Naive B cell (primary cell): ENCODE results near the gene MRAS. TPM values are rescaled to one million over a fixed set of nuclear protein-coding genes. Genes with fewer than 3 reads are reported as not detected.
"Not testable (repeated sequence)": the region's sequence is repeated elsewhere in the genome, so short reads cannot be mapped to it uniquely, and the experiment has no call there.

Experiments
- ATAC-seq, 2 donors: fragments of 150-1000 bp; cut with Tn5 transposase; 2 replicates each; pipeline ENCODE4 v1.10.0; 2021; ENCODE audit warnings: low read depth in 2 of 2, mild to moderate bottlenecking in 2 of 2, moderate library complexity in 2 of 2
- DNase-seq: peaks from one replicate; pipeline ENCODE4 v3.0.0; 2022
- H3K27ac Mint-ChIP-seq, 6 donors: one replicate each; pipeline ENCODE4 v1.8.0; 2020 to 2022; ENCODE audit warnings: mild to moderate bottlenecking in 6 of 6, mixed read lengths in 6 of 6, moderate library complexity in 5 of 6, inconsistent platforms in 2 of 6
- H3K27me3 Mint-ChIP-seq, 3 donors: one replicate each; pipeline ENCODE4 v1.8.0; 2021 to 2022; ENCODE audit warnings: mixed read lengths in 3 of 3, mild to moderate bottlenecking in 1 of 3
- H3K36me3 Mint-ChIP-seq, 2 donors: one replicate each; pipeline ENCODE4 v1.8.0; 2020 to 2022; ENCODE audit warnings: mixed read lengths in 2 of 2, inconsistent platforms in 1 of 2, mild to moderate bottlenecking in 1 of 2
- H3K4me1 Mint-ChIP-seq, 3 donors: one replicate each; pipeline ENCODE4 v1.8.0; 2020 to 2022; ENCODE audit warnings: mixed read lengths in 3 of 3, inconsistent platforms in 1 of 3, mild to moderate bottlenecking in 1 of 3, moderate library complexity in 1 of 3
- H3K4me3 Mint-ChIP-seq, 8 donors: one replicate each; pipeline ENCODE4 v1.8.0; 2020 to 2022; ENCODE audit warnings: mild to moderate bottlenecking in 8 of 8, mixed read lengths in 8 of 8, moderate library complexity in 8 of 8, inconsistent platforms in 2 of 8
- H3K9me3 Mint-ChIP-seq, 7 donors: one replicate each; pipeline ENCODE4 v1.8.0; 2020 to 2022; ENCODE audit warnings: mixed read lengths in 7 of 7, mild to moderate bottlenecking in 5 of 7, inconsistent platforms in 2 of 7, moderate library complexity in 1 of 7
- polyA plus RNA-seq, 6 donors: library from polyadenylated mRNA; unstranded; fragments of 300-500 nt; fragmentation: Illumina TruSeq; gene quantifications; one replicate each; pipeline ENCODE4 v1.2.3, GENCODE V29; 2021; ENCODE audit warnings: low read depth in 6 of 6

The MRAS gene
- polyA plus RNA-seq, 6 donors from 2014 or later = not detected

GRCh38 chr3:138443091-138443490 is 94.7 kb downstream of the MRAS start:
- H3K4me3 Mint-ChIP-seq = no peak overlapping the region

GRCh38 chr3:138443521-138444503 is 95.4 kb downstream of the MRAS start:
- DNase-seq = no peak
- H3K27me3 Mint-ChIP-seq = peaks cover 21 to 36% (median 31%) of the 10 kb centered on the region in 3 donors

More at GRCh38 chr3:138443091-138443490, 94.7 kb downstream of the MRAS start:
- Mint-ChIP-seq H3K27me3 (peaks cover 21 to 44% (median 35%) of the 10 kb centered on the region in 3 donors), H3K9me3 (no peaks in the 10 kb centered on the region), H3K36me3 (no peaks in the 10 kb centered on the region), H3K27ac (no peak overlapping the region), H3K4me1 (no peaks in the 10 kb centered on the region)
- DNase-seq (no peak), ATAC-seq (no peak)

DNA sequence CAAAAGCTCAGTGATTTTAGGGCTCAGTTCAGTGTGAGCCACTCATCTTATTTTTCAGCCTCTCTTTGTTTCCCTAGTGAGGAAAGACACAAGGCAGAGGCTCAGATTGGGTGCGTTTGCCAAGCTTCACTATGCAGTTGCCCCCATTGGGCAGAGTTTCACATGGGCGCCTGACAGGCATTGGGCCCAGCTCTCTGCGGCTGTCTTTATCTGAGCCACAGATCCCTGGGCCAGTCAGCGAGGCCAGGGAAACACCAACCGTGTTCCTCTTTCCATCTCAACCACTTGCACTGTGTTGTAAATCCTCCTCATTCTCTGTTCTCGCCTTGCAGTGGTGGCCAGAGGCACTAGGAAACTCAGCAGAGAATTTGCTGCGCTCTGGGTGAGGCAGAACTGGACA is 96.9 kb downstream of the MRAS start:
- H3K4me1 Mint-ChIP-seq = no peaks in the 10 kb centered on the region
- no peaks in the 10 kb centered on the region for H3K36me3 Mint-ChIP-seq
- H3K27ac Mint-ChIP-seq = no peak overlapping the region
- H3K9me3 Mint-ChIP-seq = no peaks in the 10 kb centered on the region
- no peak overlapping the region for H3K4me3 Mint-ChIP-seq
- peaks cover 18 to 30% (median 30%) of the 10 kb centered on the region in 3 donors for H3K27me3 Mint-ChIP-seq
- no peak for ATAC-seq
- no peak for DNase-seq

More at GRCh38 chr3:138443521-138444503, 95.4 kb downstream of the MRAS start:
- H3K27ac Mint-ChIP-seq = no peak overlapping the region
- no peaks in the 10 kb centered on the region for H3K4me1 Mint-ChIP-seq
- H3K9me3 Mint-ChIP-seq = no peaks in the 10 kb centered on the region
- no peak overlapping the region for H3K4me3 Mint-ChIP-seq
- H3K36me3 Mint-ChIP-seq = no peaks in the 10 kb centered on the region
- no peak for ATAC-seq

DNA sequence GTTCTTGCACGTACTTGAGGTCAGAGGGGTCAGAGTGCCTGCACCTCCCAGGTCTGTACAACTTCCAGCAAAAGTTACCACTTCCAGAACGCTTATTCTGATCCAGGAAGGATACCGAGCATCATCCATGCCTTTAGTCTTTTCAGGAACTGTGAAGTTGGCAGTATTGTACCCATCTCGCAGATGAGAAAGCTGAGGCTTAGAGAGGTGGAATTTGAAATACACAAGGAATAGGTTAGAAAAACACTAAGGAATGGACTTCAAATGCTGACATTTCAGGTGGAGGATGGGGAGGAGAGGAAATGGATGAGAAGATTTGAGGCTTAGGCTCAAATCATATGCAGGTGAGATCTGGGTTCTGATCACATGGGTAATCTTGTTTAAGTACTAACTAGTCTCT is 97.3 kb downstream of the MRAS start:
- peaks cover 14 to 27% (median 26%) of the 10 kb centered on the region in 3 donors for H3K27me3 Mint-ChIP-seq
- no peak overlapping the region for H3K27ac Mint-ChIP-seq
- no peak overlapping the region for H3K4me3 Mint-ChIP-seq
- H3K36me3 Mint-ChIP-seq = no peaks in the 10 kb centered on the region
- no peaks in the 10 kb centered on the region for H3K9me3 Mint-ChIP-seq
- no peaks in the 10 kb centered on the region for H3K4me1 Mint-ChIP-seq
- ATAC-seq (no peak), DNase-seq (no peak)

GRCh38 chr3:138448631-138449030 is 100.3 kb downstream of the MRAS start:
- no peak for ATAC-seq
- Mint-ChIP-seq H3K36me3 (no peaks in the 10 kb centered on the region), H3K27ac (no peak overlapping the region), H3K9me3 (no peaks in the 10 kb centered on the region), H3K27me3 (peaks cover 10 to 18% (median 13%) of the 10 kb centered on the region in 3 donors), H3K4me3 (no peak overlapping the region), H3K4me1 (no peaks in the 10 kb centered on the region)
- no peak for DNase-seq

GRCh38 chr3:138449490-138449889 is 101.1 kb downstream of the MRAS start:
- Mint-ChIP-seq H3K9me3 (no peaks in the 10 kb centered on the region), H3K4me1 (no peaks in the 10 kb centered on the region), H3K36me3 (no peaks in the 10 kb centered on the region), H3K4me3 (no peak overlapping the region), H3K27me3 (peaks cover 11 to 16% (median 14%) of the 10 kb centered on the region in 3 donors), H3K27ac (no peak overlapping the region)
- DNase-seq (no peak), ATAC-seq (no peak)

GRCh38 chr3:138450181-138450580 is 101.8 kb downstream of the MRAS start:
- ATAC-seq (no peak), DNase-seq (no peak)
- H3K27ac Mint-ChIP-seq = no peak overlapping the region
- no peaks in the 10 kb centered on the region for H3K9me3 Mint-ChIP-seq
- H3K36me3 Mint-ChIP-seq = no peaks in the 10 kb centered on the region
- H3K4me1 Mint-ChIP-seq = no peaks in the 10 kb centered on the region
- no peak overlapping the region for H3K4me3 Mint-ChIP-seq
- peaks cover 16 to 21% (median 18%) of the 10 kb centered on the region in 3 donors for H3K27me3 Mint-ChIP-seq

DNA sequence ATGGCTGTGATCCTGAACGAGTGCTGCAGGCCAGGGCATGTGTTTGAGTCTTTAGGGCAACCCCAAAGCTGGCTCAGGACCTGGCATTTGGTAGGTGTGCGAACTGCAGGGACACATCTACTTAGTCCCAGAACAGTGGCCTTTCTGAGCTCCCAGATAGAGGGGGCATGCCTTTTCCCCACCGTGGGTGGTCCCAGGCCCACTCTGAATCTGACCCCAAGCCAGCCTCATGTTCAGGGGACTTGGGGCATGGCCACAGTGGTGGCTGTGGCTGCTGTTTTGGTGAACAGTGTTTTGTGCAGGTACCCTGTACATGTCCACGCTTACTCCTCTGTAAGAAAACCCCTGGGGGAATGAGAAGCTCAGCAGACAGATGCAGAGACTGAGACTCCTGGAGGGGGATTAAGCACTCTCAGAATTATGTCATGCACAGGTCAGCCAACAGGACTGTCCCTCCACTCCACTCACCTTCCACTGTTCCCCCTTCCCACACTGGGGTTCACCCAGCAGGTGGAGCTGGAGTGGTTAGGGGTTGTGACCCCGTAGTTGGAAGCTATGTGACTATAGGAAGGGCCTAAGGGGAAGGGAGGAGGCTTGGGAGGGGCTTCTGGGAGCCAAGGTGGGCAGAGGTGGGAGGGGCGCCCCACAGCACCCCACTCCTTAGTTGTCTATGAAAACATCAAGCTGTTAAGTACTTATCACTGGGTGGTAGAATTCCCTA is 102.5 kb downstream of the MRAS start:
- no peaks in the 10 kb centered on the region for H3K9me3 Mint-ChIP-seq
- H3K4me3 Mint-ChIP-seq = no peak overlapping the region
- no peaks in the 10 kb centered on the region for H3K4me1 Mint-ChIP-seq
- ATAC-seq (no peak), DNase-seq (no peak)
- H3K27me3 Mint-ChIP-seq = peaks cover 13 to 25% (median 24%) of the 10 kb centered on the region in 3 donors
- no peaks in the 10 kb centered on the region for H3K36me3 Mint-ChIP-seq
- no peak overlapping the region for H3K27ac Mint-ChIP-seq

DNA sequence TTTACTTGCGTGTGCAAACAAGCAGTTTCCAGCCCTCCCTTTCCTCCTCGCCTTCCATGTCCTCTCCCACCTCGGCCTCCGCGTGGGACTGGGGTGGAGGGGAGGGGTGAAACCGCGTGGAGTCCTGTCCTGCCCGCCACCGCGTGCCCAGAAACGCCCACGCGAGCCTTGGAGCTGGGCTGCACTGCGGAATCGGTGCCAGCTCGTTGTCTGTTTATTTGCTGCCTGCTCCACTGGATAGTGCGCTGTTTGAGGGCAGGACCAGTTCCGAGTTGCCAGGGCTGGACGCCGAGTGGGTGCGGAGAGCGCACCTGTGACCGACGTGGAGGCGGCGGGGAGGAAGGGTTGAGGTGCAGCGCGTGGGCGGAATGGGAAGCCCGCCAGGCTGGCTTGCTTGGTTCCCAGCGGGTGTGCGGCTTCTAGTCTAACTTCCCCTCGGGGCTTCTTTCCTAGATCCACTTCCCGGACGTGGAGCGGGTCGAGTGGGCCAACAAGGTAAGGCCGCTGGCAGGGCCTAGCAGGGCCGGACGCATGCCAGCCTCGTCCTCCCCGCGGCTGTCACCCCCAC is 103.3 kb downstream of the MRAS start:
- H3K27me3 Mint-ChIP-seq = peaks cover 11 to 26% (median 24%) of the 10 kb centered on the region in 3 donors
- H3K4me1 Mint-ChIP-seq = no peaks in the 10 kb centered on the region
- H3K36me3 Mint-ChIP-seq = no peaks in the 10 kb centered on the region
- DNase-seq (no peak), ATAC-seq (no peak)
- no peak overlapping the region for H3K27ac Mint-ChIP-seq
- no peak overlapping the region for H3K4me3 Mint-ChIP-seq
- H3K9me3 Mint-ChIP-seq = no peaks in the 10 kb centered on the region

- no peaks in the 10 kb centered on the region for H3K36me3 Mint-ChIP-seq
- H3K4me1 Mint-ChIP-seq = peaks cover 0 to 2% (median 0%) of the 10 kb centered on the region in 3 donors
Measured at GRCh38 chr3:138452436-138452835, 104.1 kb downstream of the MRAS start.

DNA sequence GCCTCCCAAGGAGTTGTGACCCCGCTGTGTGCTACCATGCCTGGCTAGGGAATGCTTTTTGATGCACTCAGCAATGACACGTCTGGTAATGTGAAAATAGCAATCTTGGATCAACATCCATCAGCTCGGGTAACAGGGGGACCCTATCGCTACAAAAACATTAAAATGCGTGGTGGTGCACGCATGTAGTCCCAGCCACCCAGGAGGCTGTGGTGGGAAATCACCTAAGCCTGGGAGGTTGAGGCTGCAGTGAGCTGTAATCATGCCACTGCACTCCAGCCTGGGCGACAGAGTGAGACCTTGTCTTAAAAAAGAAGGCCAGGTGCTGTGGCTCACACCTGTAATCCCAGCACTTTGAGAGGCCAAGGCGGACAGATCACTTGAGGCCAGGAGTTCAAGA is 105.6 kb downstream of the MRAS start:
- H3K36me3 Mint-ChIP-seq, H3K4me3 Mint-ChIP-seq, ATAC-seq, H3K27ac Mint-ChIP-seq, H3K4me1 Mint-ChIP-seq, DNase-seq, H3K9me3 Mint-ChIP-seq: not testable (repeated sequence)
- H3K27me3 Mint-ChIP-seq = peaks cover 6 to 33% (median 29%) of the 10 kb centered on the region in 3 donors

More at GRCh38 chr3:138452436-138452835, 104.1 kb downstream of the MRAS start:
- ATAC-seq (no peak), DNase-seq (no peak)
- Mint-ChIP-seq H3K27me3 (peaks cover 11 to 30% (median 24%) of the 10 kb centered on the region in 3 donors), H3K27ac (no peak overlapping the region), H3K9me3 (no peaks in the 10 kb centered on the region), H3K4me3 (no peak overlapping the region)
